HL-60 (cell line): ENCODE results near the gene TMEM108.

Source experiments
- DNase-seq, 2 experiments: peaks; one replicate each; pipeline ENCODE4 v3.0.0-alpha.2; 2010 to 2020; ENCODE audit warnings: low read depth in 1 of 2, low spot score in 1 of 2
- H3K27ac ChIP-seq: fragments of 250-450 bp; sonication (Bioruptor Pico); replicated peaks from 2 replicates; pipeline ENCODE4 v1.5.1; 2020; ENCODE audit warnings: mild to moderate bottlenecking, moderate library complexity
- H3K27me3 ChIP-seq: fragments of 250-450 bp; sonication (Bioruptor Pico); 2 replicates; pipeline ENCODE4 v1.5.1; 2021; ENCODE audit warnings: mild to moderate bottlenecking, moderate library complexity; ENCODE audit not compliant: insufficient read depth, poor library complexity, severe bottlenecking
- H3K4me3 ChIP-seq: replicated peaks from 2 replicates; pipeline ENCODE4 v1.5.1; 2011; ENCODE audit warnings: mild to moderate bottlenecking, control low read depth, low read length; ENCODE audit not compliant: insufficient read depth
- GABPA ChIP-seq: IDR thresholded peaks from 2 replicates; pipeline ENCODE4 v1.6.1; 2012; ENCODE audit warnings: low read depth
- POLR2AphosphoS5 ChIP-seq: IDR thresholded peaks from 2 replicates; pipeline ENCODE4 v1.6.1; 2012; ENCODE audit warnings: low read depth
- SPI1 ChIP-seq: IDR thresholded peaks from 2 replicates; pipeline ENCODE4 v1.6.1; 2012; ENCODE audit warnings: low read depth, mild to moderate bottlenecking, borderline replicate concordance
- TF ChIP-seq, protein P1 (sequence below): IDR thresholded peaks from one replicate; pipeline ENCODE4 v1.5.1; 2011; ENCODE audit warnings: low read length, control low read depth, inconsistent platforms; ENCODE audit not compliant: insufficient read depth
- TF ChIP-seq, protein P2 (sequence below): IDR thresholded peaks from 2 replicates; pipeline ENCODE4 v1.6.1; 2012; ENCODE audit warnings: low read depth; ENCODE audit not compliant: insufficient replicate concordance

Gene TMEM108

DNA sequence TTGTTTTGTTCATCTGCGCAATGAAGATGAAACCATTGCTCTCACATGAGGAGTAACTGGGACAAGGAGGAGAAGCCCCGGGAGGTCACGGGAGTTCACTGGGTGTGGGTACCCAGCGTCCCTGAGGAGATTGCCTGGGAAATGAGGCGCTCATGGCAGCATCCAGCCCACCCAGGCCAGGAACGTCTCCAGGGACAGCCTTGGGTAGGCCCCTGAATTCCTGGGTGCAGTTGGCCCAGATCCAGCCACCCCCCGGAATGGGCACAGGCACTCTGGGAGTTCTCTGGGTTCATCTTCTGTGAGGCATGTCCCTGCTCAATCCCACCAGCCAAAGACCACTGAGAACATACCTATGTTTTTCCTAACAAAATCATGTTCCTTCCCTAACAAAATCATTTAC, 380.2 kb downstream of the TMEM108 start:
- no peak for DNase-seq
- Histone ChIP-seq H3K27ac (no peak overlapping the region), H3K27me3 (no peaks in the 10 kb centered on the region), H3K4me3 (no peak overlapping the region)
- TF ChIP-seq, protein P1, sequence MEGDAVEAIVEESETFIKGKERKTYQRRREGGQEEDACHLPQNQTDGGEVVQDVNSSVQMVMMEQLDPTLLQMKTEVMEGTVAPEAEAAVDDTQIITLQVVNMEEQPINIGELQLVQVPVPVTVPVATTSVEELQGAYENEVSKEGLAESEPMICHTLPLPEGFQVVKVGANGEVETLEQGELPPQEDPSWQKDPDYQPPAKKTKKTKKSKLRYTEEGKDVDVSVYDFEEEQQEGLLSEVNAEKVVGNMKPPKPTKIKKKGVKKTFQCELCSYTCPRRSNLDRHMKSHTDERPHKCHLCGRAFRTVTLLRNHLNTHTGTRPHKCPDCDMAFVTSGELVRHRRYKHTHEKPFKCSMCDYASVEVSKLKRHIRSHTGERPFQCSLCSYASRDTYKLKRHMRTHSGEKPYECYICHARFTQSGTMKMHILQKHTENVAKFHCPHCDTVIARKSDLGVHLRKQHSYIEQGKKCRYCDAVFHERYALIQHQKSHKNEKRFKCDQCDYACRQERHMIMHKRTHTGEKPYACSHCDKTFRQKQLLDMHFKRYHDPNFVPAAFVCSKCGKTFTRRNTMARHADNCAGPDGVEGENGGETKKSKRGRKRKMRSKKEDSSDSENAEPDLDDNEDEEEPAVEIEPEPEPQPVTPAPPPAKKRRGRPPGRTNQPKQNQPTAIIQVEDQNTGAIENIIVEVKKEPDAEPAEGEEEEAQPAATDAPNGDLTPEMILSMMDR, result no peak
- TF ChIP-seq POLR2AphosphoS5, result no peak
- TF ChIP-seq GABPA, result no peak
- no peak for TF ChIP-seq SPI1
- TF ChIP-seq, protein P2, sequence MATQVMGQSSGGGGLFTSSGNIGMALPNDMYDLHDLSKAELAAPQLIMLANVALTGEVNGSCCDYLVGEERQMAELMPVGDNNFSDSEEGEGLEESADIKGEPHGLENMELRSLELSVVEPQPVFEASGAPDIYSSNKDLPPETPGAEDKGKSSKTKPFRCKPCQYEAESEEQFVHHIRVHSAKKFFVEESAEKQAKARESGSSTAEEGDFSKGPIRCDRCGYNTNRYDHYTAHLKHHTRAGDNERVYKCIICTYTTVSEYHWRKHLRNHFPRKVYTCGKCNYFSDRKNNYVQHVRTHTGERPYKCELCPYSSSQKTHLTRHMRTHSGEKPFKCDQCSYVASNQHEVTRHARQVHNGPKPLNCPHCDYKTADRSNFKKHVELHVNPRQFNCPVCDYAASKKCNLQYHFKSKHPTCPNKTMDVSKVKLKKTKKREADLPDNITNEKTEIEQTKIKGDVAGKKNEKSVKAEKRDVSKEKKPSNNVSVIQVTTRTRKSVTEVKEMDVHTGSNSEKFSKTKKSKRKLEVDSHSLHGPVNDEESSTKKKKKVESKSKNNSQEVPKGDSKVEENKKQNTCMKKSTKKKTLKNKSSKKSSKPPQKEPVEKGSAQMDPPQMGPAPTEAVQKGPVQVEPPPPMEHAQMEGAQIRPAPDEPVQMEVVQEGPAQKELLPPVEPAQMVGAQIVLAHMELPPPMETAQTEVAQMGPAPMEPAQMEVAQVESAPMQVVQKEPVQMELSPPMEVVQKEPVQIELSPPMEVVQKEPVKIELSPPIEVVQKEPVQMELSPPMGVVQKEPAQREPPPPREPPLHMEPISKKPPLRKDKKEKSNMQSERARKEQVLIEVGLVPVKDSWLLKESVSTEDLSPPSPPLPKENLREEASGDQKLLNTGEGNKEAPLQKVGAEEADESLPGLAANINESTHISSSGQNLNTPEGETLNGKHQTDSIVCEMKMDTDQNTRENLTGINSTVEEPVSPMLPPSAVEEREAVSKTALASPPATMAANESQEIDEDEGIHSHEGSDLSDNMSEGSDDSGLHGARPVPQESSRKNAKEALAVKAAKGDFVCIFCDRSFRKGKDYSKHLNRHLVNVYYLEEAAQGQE, result no peak

DNA sequence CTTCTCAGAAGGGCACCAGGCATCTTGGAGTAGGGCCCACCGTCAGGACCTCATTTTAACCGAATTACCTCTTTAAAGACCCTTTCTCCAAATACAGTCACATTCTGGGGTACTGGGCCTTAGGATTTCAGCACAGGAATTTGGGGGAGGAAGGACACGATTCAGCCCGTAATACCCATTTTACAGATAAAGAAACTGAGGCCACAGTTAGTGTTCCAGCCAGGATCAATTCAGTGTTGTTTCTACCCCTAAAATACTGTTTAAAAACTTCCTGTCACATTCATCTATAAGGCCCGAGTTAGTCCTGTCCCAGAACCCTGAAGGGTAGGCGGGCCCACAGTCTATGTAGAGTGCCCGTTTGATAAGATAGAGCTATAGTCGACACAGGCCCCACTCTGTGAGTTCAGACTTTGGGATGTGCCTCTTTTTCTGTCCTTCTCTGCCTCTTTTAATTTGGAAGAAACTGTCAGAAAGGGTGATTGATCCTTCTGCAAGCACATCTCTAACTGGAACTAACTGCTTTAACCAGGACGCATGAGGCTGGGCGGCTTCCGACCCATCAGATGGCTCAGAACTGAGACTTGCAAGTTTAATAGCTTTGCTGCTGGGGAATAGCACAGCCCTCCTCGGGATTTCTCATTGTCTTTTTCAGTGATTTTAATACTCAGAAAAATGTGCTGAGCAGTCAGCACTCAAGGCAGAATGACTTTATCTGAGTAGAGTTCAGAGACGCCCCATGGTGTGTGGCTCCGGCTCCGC, 381.1 kb downstream of the TMEM108 start:
- TF ChIP-seq, protein P1, result no peak
- TF ChIP-seq POLR2AphosphoS5 (no peak), SPI1 (no peak), GABPA (no peak)
- TF ChIP-seq, protein P2, result no peak
- Histone ChIP-seq H3K4me3 (no peak overlapping the region), H3K27ac (no peak overlapping the region), H3K27me3 (no peaks in the 10 kb centered on the region)
- DNase-seq, result no peak

DNA sequence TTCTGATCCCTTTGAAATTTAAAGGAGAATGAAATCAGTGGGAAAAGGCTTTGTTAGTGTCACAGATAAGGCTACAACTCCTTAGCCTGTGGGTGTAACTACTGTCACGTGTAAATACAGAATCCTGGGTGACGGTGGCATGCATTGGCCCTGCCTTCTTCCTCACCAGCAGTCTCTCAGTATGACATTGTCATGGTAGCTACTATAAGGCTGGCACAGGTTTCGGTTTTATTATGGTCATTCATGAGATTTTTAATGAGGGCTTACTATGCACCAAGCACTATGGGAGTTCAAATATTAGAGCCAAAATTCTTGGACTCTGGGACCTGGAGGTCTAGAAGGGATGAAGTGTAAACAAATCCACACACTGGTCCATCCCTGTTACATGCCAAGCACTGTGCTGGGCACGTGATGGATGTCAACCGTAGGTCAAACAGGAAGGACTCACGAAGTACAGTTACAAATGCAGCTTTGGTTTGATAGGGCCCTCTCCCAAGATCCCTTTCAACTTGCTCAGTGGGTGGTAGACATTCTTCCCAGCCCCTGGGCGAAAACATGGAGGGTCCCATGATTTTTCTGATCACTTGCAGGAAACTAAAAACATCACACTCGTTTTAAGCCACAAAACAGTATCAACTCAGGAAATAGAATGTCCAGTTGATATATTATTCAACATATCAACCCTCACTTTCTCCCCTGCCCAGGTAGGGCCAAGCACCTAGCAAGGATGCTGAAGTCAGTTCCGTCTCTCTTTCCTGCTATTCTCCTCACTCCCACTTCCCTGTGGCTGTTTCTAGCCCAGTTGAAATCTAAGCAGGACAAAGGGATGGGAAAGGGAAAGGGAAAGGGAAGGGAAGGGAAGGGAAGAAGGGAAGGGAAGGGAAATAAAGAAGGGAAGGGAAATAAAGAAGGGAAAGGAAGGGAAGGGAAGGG, 387.0 kb downstream of the TMEM108 start:
- TF ChIP-seq SPI1, result no peak
- TF ChIP-seq POLR2AphosphoS5, result no peak
- Histone ChIP-seq H3K27me3 (peaks cover 3% of the 10 kb centered on the region), H3K27ac (no peak overlapping the region), H3K4me3 (no peak overlapping the region)
- no peak for DNase-seq

DNA sequence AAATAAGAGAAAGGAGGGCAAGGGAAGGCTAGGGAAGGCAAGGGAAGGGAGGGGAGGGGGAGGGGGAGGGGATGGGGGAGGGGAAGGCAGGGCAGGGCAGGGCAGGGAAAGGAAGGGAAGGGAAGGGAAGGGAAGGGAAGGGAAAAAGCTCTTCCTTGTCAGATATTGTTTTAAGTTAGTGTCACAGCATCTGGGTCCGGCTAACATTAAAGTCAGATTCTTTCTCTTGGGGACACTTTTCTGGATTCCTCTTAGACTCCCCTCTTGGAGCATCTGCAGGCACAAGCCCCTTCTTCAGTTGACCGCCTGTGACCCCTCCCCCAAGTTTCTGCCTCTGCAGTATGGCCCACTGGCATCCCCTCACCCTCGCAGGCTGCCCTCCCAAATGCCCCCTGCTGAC, 387.7 kb downstream of the TMEM108 start:
- no peak for DNase-seq
- H3K27ac ChIP-seq, result no peak overlapping the region
- TF ChIP-seq POLR2AphosphoS5 (no peak), SPI1 (no peak), GABPA (no peak)
- TF ChIP-seq, protein P2, result no peak
- peaks cover 3% of the 10 kb centered on the region for H3K27me3 ChIP-seq
- H3K4me3 ChIP-seq, result no peak overlapping the region
